Sigmoid colon (tissue), 3 donors: ENCODE measurements around the gene TMEM37.

ENCODE experiments used
- CTCF ChIP-seq, 4 experiments: fragments of 450-650 bp in 3 of 4; fragments of 200-600 bp in 1 of 4; IDR thresholded peaks; one replicate each; pipeline ENCODE4 v1.5.1; 2016 to 2019; ENCODE audit warnings: antibody characterized with exemption in 4 of 4, mild to moderate bottlenecking in 3 of 4, moderate library complexity in 2 of 4
- POLR2A ChIP-seq, 2 donors: fragments of 450-650 bp; IDR thresholded peaks; one replicate each; pipeline ENCODE4 v1.6.1; 2016; ENCODE audit warnings: antibody characterized with exemption in 2 of 2, mild to moderate bottlenecking in 2 of 2, moderate library complexity in 2 of 2

- no peak for TF ChIP-seq CTCF (IDR thresholded peaks at IDR 0.05)
- no peak for TF ChIP-seq POLR2A (IDR thresholded peaks at IDR 0.05)
These were observed 26.5 kb upstream of the TMEM37 start for GRCh38 chr2:119405151-119405550.
